Measurements from ENCODE around the gene SLITRK1.

SLITRK1 gene

DNA sequence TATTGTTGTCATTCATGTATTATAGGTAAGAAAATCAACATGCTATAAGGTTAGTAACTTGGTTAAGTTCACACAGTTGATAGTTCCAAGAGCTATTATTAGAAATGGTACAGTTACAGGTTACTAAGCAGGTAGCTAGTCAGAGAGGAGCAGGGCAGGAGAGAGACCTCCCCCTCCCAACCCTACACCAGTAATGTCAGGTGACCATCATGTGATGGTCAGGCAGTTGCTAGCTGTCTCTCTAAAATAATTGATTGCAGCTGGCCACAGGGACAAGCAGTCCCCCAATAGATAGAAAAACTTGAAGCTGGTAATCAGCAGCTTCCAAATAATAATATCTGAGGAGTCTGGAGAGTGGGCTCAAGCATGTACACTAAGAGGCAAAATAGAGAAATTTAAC, 14.6 kb downstream of the SLITRK1 start:
- Histone ChIP-seq H3K36me3 (ENCODE audit: control insufficient read depth in 2 of 2, insufficient read depth in 2 of 2, low read length in 2 of 2) (no peaks in the 10 kb centered on the region), H3K4me3 (ENCODE audit: low read length in 2 of 2) (no peak overlapping the region), H3K9ac (ENCODE audit: low read depth in 1 of 2, low read length in 2 of 2) (no peak overlapping the region), H3K4me1 (ENCODE audit: control insufficient read depth in 2 of 2, insufficient read depth in 2 of 2, low read length in 2 of 2) (no peaks in the 10 kb centered on the region), H3K9me3 (ENCODE audit: control insufficient read depth in 2 of 2, low read length in 2 of 2) (no peaks in the 10 kb centered on the region), H3K27me3 (ENCODE audit: control insufficient read depth in 2 of 2, insufficient read depth in 2 of 2, low read length in 2 of 2) (no peaks in the 10 kb centered on the region), H3K27ac (ENCODE audit: low read depth in 2 of 2, low read length in 2 of 2) (no peak overlapping the region)

- H3K4me1 ChIP-seq (ENCODE audit: control insufficient read depth in 2 of 2, insufficient read depth in 2 of 2, low read length in 2 of 2): no peaks in the 10 kb centered on the region
- H3K36me3 ChIP-seq (ENCODE audit: control insufficient read depth in 2 of 2, insufficient read depth in 2 of 2, low read length in 2 of 2): no peaks in the 10 kb centered on the region
- H3K27ac ChIP-seq (ENCODE audit: low read depth in 2 of 2, low read length in 2 of 2): no peak overlapping the region
- H3K27me3 ChIP-seq (ENCODE audit: control insufficient read depth in 2 of 2, insufficient read depth in 2 of 2, low read length in 2 of 2): no peaks in the 10 kb centered on the region
- no peak overlapping the region for H3K4me3 ChIP-seq (ENCODE audit: low read length in 2 of 2)
- H3K9ac ChIP-seq (ENCODE audit: low read depth in 1 of 2, low read length in 2 of 2): no peak overlapping the region
- peaks cover 0 to 3% of the 10 kb centered on the region in 2 donors for H3K9me3 ChIP-seq (ENCODE audit: control insufficient read depth in 2 of 2, low read length in 2 of 2)
These were observed 16.8 kb downstream of the SLITRK1 start for GRCh38 chr13:83865161-83866137.

DNA sequence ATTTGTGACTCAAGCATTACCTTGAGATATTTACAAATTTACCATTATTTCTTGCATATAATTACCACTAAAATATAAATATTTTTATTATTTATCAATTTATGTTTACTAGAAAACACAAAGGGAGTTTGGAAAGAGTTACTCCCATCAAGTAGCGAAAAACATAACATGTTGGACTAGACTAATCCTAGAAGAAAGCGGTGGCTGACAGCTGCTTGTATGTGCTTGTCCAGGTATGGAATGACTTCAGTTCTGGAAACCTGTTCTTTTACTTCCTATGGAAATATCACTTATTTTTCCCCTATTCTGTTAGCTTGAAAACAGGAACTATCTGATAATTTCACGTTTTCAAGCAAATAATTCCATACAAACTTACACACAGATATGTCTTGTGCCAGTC, 28.5 kb downstream of the SLITRK1 start:
- Histone ChIP-seq H3K4me1 (ENCODE audit: control insufficient read depth in 2 of 2, insufficient read depth in 2 of 2, low read length in 2 of 2) (no peaks in the 10 kb centered on the region), H3K9me3 (ENCODE audit: control insufficient read depth in 2 of 2, low read length in 2 of 2) (no peaks in the 10 kb centered on the region), H3K27me3 (ENCODE audit: control insufficient read depth in 2 of 2, insufficient read depth in 2 of 2, low read length in 2 of 2) (no peaks in the 10 kb centered on the region), H3K36me3 (ENCODE audit: control insufficient read depth in 2 of 2, insufficient read depth in 2 of 2, low read length in 2 of 2) (no peaks in the 10 kb centered on the region), H3K27ac (ENCODE audit: low read depth in 2 of 2, low read length in 2 of 2) (no peak overlapping the region), H3K9ac (ENCODE audit: low read depth in 1 of 2, low read length in 2 of 2) (no peak overlapping the region), H3K4me3 (ENCODE audit: low read length in 2 of 2) (no peak overlapping the region)

GRCh38 chr13:83845106-83845505, 37.2 kb downstream of the SLITRK1 start:
- Histone ChIP-seq H3K27me3 (ENCODE audit: control insufficient read depth in 2 of 2, insufficient read depth in 2 of 2, low read length in 2 of 2) (no peaks in the 10 kb centered on the region), H3K36me3 (ENCODE audit: control insufficient read depth in 2 of 2, insufficient read depth in 2 of 2, low read length in 2 of 2) (no peaks in the 10 kb centered on the region), H3K4me1 (ENCODE audit: control insufficient read depth in 2 of 2, insufficient read depth in 2 of 2, low read length in 2 of 2) (no peaks in the 10 kb centered on the region), H3K27ac (ENCODE audit: low read depth in 2 of 2, low read length in 2 of 2) (no peak overlapping the region), H3K4me3 (ENCODE audit: low read length in 2 of 2) (no peak overlapping the region), H3K9me3 (ENCODE audit: control insufficient read depth in 2 of 2, low read length in 2 of 2) (no peaks in the 10 kb centered on the region), H3K9ac (ENCODE audit: low read depth in 1 of 2, low read length in 2 of 2) (no peak overlapping the region)

- Histone ChIP-seq H3K9ac (ENCODE audit: low read depth in 1 of 2, low read length in 2 of 2) (no peak overlapping the region), H3K27me3 (ENCODE audit: control insufficient read depth in 2 of 2, insufficient read depth in 2 of 2, low read length in 2 of 2) (no peaks in the 10 kb centered on the region), H3K4me3 (ENCODE audit: low read length in 2 of 2) (no peak overlapping the region)
These were observed 43.1 kb downstream of the SLITRK1 start for GRCh38 chr13:83839146-83839545.

DNA sequence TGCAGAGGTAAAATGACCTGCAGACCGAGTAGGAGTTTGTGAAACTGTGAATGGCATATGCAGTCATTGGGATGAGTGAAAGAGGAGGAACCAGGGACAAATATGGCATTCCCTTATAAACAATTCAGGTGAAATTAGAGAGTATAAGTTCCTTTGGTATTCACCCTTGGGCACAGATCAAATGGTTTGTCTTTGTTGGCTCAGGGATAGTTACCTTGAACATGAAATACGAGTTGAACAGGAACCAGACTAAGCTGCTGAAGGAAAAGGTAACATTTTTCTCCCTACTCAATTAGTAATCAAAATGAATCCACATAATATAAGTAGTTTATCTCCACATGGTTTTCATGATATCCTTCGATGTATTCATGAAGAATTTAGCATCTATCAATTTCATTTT, 50.5 kb downstream of the SLITRK1 start:
- Histone ChIP-seq H3K27me3 (ENCODE audit: control insufficient read depth in 2 of 2, insufficient read depth in 2 of 2, low read length in 2 of 2) (no peaks in the 10 kb centered on the region), H3K4me1 (ENCODE audit: control insufficient read depth in 2 of 2, insufficient read depth in 2 of 2, low read length in 2 of 2) (no peaks in the 10 kb centered on the region), H3K4me3 (ENCODE audit: low read length in 2 of 2) (no peak overlapping the region), H3K27ac (ENCODE audit: low read depth in 2 of 2, low read length in 2 of 2) (no peak overlapping the region), H3K9me3 (ENCODE audit: control insufficient read depth in 2 of 2, low read length in 2 of 2) (peaks cover 0 to 4% of the 10 kb centered on the region in 2 donors), H3K36me3 (ENCODE audit: control insufficient read depth in 2 of 2, insufficient read depth in 2 of 2, low read length in 2 of 2) (no peaks in the 10 kb centered on the region), H3K9ac (ENCODE audit: low read depth in 1 of 2, low read length in 2 of 2) (no peak overlapping the region)

More at GRCh38 chr13:83839146-83839545, 43.1 kb downstream of the SLITRK1 start:
- no peaks in the 10 kb centered on the region for H3K36me3 ChIP-seq (ENCODE audit: control insufficient read depth in 2 of 2, insufficient read depth in 2 of 2, low read length in 2 of 2)
- no peaks in the 10 kb centered on the region for H3K9me3 ChIP-seq (ENCODE audit: control insufficient read depth in 2 of 2, low read length in 2 of 2)
- H3K27ac ChIP-seq (ENCODE audit: low read depth in 2 of 2, low read length in 2 of 2): no peak overlapping the region
- no peaks in the 10 kb centered on the region for H3K4me1 ChIP-seq (ENCODE audit: control insufficient read depth in 2 of 2, insufficient read depth in 2 of 2, low read length in 2 of 2)

- H3K27me3 ChIP-seq (ENCODE audit: control insufficient read depth in 2 of 2, insufficient read depth in 2 of 2, low read length in 2 of 2): no peaks in the 10 kb centered on the region
- H3K36me3 ChIP-seq (ENCODE audit: control insufficient read depth in 2 of 2, insufficient read depth in 2 of 2, low read length in 2 of 2): no peaks in the 10 kb centered on the region
- H3K4me1 ChIP-seq (ENCODE audit: control insufficient read depth in 2 of 2, insufficient read depth in 2 of 2, low read length in 2 of 2): no peaks in the 10 kb centered on the region
- no peak overlapping the region for H3K9ac ChIP-seq (ENCODE audit: low read depth in 1 of 2, low read length in 2 of 2)
- H3K27ac ChIP-seq (ENCODE audit: low read depth in 2 of 2, low read length in 2 of 2): no peak overlapping the region
- no peak overlapping the region for H3K4me3 ChIP-seq (ENCODE audit: low read length in 2 of 2)
- H3K9me3 ChIP-seq (ENCODE audit: control insufficient read depth in 2 of 2, low read length in 2 of 2): peaks cover 0 to 4% of the 10 kb centered on the region in 2 donors
These were observed 52.5 kb downstream of the SLITRK1 start for GRCh38 chr13:83829810-83830209.

DNA sequence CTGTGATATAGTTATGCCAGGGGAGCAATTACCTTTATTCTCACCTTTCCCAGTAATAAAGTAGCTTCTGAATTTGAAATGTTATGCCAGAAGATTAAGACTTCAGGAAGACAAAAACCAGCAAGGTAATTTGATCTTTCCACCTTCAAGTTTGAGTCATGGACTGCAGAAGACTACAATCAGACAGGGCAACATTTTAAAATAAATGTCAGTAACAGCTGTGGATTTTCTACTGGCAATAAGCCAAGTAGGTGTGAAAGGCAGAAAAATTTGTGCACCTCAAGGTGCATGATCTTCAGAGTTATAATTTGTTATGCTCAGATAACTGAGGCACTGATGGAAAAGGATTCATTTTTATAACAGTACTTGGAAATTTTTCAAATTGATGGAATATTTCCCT, 54.9 kb downstream of the SLITRK1 start:
- Histone ChIP-seq H3K36me3 (ENCODE audit: control insufficient read depth in 2 of 2, insufficient read depth in 2 of 2, low read length in 2 of 2) (no peaks in the 10 kb centered on the region), H3K27ac (ENCODE audit: low read depth in 2 of 2, low read length in 2 of 2) (no peak overlapping the region), H3K27me3 (ENCODE audit: control insufficient read depth in 2 of 2, insufficient read depth in 2 of 2, low read length in 2 of 2) (no peaks in the 10 kb centered on the region), H3K9ac (ENCODE audit: low read depth in 1 of 2, low read length in 2 of 2) (no peak overlapping the region), H3K4me3 (ENCODE audit: low read length in 2 of 2) (no peak overlapping the region), H3K4me1 (ENCODE audit: control insufficient read depth in 2 of 2, insufficient read depth in 2 of 2, low read length in 2 of 2) (no peaks in the 10 kb centered on the region), H3K9me3 (ENCODE audit: control insufficient read depth in 2 of 2, low read length in 2 of 2) (peaks cover 0 to 4% of the 10 kb centered on the region in 2 donors)
